NCI-H526 (cell line): ENCODE data around the gene S100PBP.
"Not testable (repeated sequence)": the region's sequence is repeated elsewhere in the genome, so short reads cannot be mapped to it uniquely, and the experiment has no call there.

Source experiments
- DNase-seq, 2 experiments: peaks; one replicate each; lab custom pipeline; 2025; lab: John Stamatoyannopoulos, UW

Gene S100PBP

DNA sequence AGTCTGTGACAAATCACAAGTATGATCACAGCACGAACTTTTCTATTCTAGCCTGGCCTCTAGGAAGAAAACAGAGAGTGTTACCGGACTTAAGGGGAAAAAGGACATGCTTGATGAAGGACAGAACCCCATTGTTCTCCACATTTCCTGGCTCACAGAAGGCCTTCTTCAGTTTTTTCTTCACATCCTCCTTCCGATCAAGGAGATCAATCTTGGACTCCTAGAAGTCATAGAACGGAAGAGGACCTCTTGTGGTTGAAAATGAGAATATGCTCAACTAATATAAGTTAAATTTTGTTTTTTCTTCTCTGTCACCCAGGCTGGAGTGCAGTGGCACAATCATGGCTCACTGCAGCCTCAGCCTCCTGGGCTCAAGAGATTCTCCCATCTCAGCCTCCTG is 30.6 kb upstream of the S100PBP start:
- no peak for DNase-seq

DNA sequence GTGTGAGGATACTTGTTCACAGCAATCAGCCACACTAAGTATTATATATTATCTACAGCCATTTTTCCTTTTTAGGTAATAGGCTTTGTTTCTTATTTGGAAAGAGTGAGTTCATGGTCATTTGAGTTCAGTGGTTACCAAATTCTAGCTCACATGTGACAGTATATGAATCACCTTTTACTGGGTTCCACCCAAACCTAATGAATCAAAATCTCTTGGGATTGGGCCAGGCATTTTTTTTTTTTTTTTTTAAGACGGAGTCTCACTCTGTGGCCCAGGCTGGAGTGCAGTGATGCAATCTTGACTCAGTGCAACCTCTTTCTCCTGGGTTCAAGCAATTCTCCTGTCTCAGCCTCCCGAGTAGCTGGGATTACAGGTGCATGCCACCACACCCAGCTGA is 28.1 kb upstream of the S100PBP start:
- DNase-seq: not testable (repeated sequence)

DNA sequence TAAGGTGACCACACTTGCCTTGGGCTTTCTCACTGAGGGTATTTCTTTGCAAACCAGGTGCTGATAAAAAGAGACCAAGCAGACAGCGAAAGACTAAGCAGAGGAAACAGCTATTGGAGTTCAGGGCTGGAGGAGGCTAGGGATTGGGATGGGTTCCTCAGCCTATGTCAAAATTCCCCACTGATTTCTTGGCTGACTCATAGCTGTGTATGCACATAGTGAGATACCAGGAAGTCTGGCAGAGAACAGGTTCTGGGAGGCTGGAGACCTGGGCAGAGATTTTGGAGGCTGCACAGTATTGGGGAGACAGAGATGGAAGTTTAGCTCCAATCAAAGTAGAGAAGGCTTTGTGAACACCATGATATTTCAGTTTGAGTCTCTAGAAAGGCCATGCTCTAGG is 25.6 kb upstream of the S100PBP start:
- DNase-seq: no peak

DNA sequence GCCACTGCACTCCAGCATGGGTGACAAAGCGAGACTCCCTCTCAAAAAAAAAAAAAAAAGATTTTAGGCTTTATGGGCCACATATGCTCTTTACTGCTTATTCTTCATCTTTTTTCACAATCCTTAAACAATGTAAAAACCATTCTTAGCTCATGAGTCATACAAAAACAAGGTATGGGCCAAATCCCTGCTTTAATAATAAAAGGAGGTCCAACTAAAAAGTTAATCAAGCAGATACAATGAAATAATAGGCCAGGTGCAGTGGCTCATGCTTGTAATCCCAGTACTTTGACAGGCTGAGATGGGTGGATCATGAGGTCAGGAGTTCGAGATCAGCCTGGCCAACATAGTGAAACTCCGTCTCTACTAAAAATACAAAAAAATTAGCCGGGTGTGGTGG is 21.7 kb upstream of the S100PBP start:
- not testable (repeated sequence) for DNase-seq

DNA sequence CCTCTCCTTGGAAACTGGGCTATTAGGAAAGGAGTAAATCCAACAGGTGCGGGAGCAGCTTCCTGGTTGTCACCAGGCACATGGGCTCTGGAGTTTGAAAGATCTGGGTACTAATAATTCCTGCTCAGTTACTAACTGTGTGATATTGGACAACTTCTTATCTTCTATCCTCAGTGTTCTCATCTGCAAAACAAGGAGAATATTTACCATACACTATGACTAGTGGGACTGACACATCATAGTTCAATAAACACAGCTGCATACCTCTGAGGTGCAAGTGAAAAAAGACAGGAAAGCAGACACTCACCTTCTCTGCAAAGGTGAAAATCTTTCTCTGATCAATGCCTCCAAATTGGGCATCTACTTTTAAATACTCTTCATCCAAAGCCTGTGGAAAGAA is 20.0 kb upstream of the S100PBP start:
- DNase-seq: no peak

DNA sequence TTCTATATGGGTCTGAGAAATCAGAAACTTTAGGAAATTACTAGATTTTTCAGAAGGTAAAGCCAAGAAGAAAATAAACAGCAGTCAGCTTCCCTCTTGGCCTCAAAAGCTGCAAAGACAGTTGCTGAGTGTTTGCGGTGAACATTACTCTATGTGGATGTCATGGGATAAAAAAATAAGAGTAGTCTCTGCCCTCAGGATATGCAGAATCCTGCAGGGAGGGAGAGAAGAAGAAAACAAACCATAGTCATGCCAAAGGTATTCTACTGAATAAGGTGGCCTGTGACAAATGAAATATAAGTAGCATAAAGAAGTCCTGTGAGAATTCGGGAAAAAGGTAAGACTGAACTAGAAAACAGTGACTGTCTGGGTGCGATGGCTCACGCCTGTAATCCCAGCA is 19.3 kb upstream of the S100PBP start:
- DNase-seq: no peak

DNA sequence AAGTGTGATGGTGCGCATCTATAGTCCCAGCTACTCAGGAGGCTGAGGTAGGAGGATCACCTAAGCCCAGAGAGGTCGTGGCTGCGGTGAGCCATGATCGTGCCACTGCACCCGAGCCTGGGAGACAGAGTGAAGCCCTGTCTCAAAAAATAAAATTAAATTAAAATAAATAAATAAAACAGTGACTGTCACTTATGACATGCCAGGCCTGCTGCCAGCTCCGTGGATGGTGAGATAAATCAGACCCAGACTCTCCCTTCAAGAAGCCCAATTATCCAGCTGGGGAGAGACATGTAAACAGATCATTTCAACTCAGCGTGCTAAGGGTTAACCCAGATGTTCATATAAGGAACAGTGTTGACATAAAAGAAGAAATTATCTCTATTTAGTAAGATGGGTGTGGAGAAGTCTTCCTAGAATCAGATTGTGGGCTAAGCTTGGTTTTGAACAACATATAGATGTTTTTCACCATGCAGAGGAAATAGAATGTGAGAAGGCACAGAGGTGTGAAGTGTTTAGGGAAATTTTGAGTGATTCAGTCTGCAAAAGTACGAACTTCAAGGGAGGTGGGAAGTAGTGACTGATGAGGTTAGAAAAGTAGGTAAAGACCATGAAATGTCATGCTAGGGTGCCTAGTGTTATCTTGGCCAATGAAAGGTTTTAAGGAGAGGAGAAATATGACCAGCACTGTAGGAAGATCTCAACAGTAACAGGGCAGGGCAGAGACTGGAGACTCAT is 18.6 kb upstream of the S100PBP start:
- no peak for DNase-seq

DNA sequence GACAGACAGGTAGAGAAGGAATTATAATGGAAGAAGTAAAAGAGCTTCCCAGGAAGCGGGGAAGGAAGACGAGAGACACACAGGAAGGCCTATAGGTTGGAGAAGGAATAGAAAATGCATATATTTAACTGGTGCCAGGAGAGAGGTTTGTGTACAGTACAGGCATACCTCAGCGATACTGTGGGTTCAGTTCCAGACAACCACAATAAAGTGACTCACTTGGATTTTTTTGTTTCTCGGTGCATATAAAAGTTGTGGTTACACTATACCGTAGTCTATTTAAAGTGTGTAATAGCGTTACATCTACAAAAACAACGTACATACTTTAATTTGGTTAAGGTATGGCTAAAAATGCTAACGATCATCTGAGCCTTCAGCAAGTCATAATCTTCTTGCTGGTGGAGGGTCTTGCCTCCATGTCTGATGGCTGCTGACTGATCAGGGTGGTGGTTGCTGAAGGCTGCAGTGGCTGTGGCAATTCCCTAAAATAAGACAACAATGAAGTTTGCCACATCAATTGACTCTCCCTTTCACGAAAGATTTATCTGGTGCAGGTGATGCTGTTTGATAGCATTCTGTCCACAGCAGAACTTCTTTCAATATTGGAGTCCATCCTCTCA is 16.2 kb upstream of the S100PBP start:
- DNase-seq: no peak

DNA sequence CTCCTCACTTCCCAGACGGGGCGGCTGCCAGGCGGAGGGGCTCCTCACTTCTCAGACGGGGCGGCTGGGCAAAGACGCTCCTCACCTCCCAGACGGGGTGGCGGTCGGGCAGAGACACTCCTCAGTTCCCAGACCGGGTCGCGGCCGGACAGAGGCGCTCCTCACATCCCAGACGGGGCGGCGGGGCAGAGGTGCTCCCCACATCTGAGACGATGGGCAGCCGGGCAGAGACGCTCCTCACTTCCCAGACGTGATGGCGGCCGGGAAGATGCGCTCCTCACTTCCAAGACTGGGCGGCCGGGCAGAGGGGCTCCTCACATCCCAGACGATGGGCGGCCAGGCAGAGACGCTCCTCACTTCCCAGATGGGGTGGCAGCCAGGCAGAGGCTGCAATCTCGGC is 13.0 kb upstream of the S100PBP start:
- DNase-seq: not testable (repeated sequence)

DNA sequence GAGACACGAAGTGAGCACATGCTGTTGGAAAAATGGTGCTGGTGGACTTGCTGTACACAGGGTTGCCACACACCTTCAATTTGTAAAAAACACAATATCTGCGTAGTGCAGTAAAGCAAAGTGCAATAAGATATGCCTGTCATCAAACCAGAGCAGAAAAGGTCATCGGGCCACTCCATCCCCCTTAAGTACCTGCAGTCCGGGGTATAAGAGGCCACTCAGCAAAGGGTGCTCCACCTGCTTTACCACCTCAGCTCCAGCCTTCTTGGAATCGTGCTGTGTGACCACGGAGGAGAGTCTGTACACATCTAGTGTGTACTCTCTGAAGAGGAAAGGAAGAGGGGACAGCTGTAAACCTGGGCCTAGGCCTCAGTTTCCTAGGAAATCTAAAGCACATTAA is 11.2 kb upstream of the S100PBP start:
- DNase-seq: no peak

DNA sequence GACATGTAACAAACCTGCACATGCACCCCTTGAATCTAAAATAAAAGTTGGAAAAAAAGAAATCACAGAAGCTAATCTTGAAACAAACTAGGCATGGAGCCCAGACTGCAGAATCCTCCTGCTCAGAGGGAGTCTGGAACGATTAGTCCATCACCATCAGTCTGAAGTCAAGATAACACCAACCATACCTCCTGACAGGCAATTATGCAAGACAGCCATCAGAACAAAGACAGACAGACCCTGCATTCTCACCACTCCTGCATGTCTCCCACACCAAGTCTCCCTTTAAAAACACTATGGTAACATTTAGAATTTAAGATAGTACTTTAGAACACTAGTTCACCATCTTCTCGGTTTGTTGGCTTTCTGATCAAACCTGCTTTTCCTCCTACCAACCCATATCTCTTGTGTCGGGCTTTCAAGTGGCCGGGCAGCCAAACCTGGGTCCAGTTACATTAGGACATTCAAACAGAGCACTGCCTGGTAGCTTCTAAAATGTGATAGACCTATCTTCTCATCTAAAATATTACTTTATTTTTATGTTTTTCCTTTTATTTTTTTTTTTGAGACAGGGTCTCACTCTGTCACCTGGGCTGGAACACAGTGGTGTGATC is 10.4 kb upstream of the S100PBP start:
- DNase-seq: no peak

DNA sequence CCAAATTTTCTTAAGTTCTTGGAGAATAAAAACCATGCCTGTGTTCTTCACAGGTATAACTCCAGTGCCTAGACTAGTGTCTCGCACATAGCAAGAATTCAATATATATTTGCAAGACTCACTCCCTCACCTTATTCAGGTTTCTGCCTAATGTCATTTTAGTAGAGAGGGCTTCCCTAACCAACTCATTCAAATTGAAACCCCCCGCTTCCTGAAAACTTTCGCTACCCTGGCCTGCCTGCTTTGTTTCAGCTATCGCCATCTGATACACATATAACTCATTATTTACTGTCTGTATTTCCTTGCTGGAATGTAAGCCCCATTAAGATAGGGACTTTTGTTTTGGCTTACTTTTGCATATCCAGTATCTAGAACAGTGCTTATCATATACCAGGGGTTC is 8.9 kb upstream of the S100PBP start:
- no peak for DNase-seq

DNA sequence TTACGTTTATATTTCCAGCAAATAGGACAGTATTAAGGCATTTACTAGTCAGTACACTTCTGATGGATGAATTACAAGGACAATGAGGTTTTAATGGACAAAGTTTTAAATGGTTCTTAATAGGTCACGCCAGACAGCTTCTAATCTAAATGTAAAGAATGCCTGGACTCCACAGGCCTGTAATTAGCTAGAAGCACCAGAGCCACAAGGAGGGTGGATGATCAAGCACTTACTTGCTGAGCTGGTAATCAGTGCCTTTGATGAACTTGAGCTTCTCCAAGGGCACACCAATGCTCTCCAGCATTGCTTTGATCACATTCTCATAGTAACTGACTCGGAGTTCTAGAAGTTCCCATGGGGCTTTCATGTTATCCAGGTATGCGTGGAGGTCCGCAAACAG is 7.1 kb upstream of the S100PBP start:
- DNase-seq: no peak

DNA sequence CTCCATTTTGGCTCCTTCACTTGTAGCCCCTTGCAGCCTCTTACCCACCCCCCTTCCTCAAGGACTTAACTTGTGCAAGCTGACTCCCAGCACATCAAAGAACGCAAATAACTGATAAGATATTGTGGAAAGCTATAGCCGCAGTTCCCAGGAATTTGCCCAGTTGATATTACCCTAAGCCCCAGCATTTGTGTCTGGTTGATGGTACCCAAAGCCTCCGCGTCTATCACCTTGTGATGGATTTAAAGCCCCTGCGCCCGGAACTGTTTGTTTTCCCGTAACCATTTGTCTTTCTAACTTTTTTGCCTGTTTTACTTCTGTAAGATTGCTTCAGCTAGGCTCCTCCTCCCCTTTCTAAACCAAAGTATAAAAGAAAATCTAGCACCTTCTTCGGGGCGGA is 6.2 kb upstream of the S100PBP start:
- DNase-seq: no peak

DNA sequence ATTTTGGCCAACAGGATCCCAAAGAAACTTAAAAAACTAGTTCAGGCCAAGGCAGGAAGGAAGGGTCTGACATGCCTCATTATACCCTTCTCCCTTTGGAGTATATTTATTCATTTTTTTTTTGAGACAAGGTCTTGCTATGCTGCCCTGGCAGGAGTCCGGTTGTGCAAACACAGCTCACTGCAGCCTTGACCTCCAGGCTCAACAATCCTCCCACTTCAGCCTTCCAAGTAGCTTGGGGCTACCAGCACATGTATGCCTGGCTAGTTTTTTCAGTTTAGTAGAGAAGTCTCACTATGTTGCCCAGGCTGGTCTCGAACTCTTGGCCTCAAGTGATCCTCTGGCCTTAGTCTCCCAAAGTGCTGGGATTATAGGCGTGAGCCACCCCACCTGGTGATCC is 5.5 kb upstream of the S100PBP start:
- no peak for DNase-seq

DNA sequence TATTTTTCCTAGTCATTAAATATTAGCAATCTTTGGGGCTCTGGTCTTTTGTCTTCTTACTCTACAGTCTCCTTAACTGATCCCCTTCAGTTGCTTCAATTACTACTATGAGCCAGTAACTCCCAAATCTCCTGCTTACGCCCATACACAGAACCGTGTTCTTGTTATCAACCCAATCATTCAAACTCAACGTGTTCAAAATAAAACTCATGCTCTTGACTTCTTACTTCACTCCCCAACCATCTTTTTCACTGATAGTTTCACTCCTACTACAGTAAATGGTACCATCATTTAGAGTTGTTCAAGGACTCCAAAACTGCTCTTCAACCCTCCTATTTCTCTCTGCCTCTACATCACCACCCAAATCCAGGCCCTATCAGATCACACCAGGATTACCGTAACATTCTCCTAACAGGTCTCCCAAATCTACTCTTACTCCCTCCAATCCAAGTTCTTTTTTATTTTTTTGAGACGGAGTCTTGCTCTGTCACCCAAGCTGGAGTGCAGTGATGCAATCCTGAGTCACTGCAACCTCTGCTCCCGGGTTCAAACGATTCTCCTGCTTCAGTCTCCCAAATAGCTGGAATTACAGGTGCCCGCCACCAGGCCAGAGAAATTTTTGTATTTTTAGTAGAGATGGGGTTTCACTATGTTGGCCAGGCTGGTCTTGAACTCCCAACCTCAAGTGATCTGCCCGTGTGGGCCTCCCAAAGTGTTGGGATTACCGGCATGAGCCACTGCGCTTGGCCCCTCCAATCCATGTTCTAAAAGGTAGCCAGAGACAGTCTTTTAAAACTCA is 3.3 kb upstream of the S100PBP start:
- DNase-seq: no peak

DNA sequence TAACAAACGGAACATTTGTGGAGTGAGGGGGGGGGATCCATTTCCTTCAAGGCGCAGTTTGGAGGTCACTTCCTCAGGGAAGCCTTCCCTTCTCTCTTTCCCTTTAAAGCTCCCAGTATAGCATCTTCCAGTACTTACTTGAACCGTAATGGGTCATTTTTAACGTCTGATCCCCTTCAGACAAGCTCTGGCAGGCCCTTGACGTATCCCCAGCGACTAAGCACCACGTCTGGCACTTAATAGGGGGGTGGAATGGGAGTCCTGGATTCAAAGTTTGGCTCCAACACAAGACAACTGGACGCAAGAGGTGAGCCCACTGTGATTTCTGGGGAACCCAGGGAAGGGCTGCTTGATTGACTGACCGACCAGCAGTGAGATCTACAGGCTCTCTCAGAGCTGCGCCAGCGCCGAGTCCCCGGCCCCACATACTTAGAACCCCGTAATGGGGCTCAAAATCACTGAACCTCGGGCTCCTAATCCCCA is 736 bp upstream of the S100PBP start:
- peak; percentile 56 to 59 for DNase-seq

DNA sequence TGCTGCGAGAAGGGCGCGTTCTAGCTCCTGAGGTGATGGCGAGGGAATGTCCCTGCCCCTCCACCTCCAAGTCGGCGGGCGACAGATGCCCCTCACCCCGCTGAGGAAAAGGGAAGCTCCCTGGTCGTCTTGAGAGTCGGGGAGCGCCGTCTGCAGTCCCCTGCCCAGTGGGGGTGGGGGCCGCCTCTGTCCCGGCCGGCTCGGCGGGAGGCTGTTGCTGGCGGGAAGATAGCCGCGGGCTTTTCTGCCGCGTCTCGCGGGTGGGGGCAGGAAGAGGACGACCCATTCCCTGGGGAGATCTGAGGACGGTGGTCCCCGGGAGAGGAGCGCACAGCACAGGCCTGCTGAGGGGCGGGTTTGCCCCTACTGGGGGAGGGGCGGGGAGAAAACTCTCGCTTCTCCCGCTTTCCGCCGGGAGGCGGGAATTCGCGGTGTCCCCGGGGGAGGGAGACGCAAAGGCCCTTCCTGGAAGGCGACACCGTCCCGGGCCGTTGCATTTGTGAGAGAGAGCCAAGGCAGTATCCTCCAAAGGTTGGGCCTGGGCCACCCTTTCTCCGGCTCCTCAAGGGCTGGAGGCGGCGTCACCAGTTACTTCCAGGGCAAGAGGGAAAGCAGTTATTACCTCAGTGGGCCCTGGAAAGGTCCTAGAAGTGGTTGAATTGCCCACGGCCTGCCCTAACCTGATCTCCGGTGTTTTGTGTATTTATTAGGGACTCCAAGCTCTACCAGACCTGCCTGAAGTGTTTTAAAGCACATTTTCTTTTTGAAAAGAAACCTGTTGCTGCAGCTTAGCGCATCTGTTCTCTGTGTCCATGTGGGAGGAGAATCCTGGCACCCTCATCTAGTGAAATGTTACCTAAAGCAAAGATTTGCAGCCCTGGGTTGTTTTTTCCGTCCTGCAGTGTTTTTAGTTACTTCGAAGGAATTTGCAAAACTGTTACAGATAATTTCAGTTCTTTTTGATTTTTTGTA is 648 bp downstream of the S100PBP start:
- peak; percentile 42 to 80 for DNase-seq

DNA sequence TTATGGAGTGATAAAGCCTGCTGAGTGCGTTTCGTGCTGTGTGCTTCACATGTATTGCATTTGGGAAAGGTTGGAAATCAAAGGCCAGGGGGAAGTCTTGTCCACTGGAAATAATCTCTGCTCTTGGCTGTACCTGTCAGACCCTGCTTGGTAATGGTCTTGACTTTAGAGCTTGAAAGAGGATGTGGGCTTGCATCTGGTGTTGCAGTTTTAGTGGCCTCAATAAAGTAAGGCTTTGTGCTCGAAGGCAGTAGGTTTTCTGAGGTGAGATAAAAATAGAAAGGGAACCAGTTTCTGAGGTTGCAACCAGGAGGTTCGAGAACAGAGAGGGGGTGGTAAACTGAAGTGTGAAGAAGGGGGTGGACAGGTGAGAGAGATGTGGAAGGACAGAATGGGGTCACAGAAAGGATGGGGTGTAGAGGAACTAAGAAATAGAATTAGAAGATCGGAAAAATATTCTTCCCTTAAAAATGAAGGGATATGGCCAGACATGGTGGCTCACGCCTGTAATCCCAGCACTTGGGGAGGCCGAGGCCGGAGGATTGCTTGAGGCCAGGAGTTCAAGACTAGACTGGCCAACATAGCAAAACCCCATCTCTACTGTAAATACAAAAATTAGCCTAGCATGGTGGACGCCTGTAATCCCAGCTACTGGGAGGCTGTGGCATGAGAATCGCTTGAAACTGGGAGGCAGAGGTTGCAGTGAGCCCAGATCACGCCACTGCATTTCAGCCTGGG is 1.5 kb downstream of the S100PBP start:
- DNase-seq: no peak

DNA sequence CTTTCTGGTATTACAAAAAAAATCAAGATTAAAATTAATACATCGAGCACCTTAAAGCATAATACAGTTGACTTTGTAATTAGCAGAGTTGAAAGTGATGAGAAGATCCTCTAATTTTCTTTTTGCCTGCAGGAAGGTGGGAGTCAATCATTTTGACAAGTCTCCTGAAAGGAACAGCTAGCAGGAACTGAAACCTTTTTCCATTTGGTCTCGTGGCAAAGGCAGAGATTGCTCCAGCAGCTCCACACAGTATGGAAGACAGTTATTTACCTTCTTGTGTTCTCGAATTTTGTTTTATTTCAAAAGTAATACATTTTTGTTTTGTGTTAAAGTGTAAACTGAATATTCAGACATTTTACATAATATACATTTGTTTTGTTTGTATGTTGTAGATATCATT is 7.7 kb downstream of the S100PBP start:
- DNase-seq: no peak

DNA sequence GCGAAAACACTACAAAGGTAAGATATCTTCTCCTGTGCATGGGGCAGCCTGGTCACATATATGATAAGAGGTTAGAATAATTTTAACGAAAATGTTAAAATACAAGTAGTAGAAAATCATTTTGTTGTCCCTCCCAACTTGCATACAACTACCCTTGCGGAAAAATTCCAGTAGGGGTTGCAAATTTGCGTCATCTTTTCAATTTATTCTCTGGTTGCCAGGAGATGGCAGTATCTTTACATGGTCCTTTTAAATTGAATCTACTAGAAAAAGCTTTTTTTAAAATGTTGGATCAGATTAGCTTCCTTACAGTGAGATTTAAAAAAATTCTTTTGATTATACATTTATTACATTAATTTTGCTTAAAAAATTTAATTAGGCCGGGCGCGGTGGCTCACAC is 10.9 kb downstream of the S100PBP start:
- no peak for DNase-seq
